Kidney tubule cell (primary cell): ENCODE data around the gene PDPK1.
"Not testable (repeated sequence)": the region's sequence is repeated elsewhere in the genome, so short reads cannot be mapped to it uniquely, and the experiment has no call there.

Experiments
- DNase-seq: peaks from one replicate; pipeline ENCODE4 v3.0.0-alpha.2; 2018; ENCODE audit warnings: low spot score

Gene PDPK1

DNA sequence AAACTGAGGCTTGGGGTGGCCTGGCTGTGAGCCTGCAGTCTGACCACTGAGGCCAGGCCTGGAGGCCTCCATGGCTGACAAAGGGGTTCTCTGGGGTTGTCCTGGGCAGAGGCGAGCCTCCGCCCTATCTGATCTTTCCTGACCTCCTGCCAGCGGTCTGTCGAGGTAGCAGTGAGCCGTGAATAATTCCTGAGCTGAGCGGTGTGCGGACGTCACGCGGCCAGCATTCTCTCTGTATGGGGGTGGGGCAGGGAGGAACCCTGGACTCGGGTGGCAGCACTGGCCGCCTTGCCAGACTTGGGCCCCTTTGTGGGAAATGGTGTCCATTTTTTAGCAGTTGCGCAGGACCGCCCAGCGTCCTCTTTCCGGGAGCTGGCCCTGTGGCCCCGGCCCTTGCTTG is 74.1 kb downstream of the PDPK1 start:
- not testable (repeated sequence) for DNase-seq

DNA sequence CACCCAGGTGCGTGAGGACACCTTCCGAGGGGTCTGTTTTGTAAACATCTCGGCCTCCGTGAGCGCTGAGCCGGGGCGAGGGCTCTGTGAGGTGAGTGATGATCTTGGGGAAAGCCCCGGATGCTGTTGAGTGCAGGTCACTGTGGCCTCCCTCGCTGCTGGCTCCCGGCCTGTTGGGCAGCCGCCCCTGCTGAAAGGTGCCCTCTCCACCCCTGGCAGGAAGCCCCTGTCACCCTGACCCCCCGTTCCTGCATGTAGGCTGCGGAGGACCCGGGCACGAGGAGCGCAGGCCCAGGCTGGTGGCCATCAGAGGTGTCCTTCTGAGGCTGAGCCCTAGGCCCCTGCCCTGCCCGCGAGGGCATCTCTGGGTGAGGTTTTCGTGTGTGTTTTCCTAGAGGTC is 75.4 kb downstream of the PDPK1 start:
- DNase-seq = not testable (repeated sequence)

DNA sequence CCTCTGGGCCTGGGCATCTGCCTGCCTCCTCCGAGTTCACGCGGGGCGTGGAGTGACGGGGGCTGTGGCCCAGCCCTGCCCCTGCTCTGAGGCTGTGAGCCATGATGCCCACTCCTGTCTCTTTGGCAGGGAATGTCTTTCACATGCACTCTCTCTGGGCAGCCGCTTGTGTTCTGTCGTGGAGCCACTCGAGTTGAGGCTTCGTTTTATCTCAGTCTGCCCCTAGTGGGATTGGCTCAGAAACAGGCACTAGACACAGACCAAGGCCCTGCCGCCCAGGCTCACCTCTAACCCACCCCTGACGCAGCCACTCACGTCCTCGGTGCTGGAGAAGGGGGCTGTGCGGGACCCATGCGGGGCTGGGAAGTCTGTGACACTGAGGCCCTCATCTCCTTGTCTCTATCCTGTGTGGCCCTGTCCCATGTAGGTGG is 77.0 kb downstream of the PDPK1 start:
- no peak for DNase-seq

DNA sequence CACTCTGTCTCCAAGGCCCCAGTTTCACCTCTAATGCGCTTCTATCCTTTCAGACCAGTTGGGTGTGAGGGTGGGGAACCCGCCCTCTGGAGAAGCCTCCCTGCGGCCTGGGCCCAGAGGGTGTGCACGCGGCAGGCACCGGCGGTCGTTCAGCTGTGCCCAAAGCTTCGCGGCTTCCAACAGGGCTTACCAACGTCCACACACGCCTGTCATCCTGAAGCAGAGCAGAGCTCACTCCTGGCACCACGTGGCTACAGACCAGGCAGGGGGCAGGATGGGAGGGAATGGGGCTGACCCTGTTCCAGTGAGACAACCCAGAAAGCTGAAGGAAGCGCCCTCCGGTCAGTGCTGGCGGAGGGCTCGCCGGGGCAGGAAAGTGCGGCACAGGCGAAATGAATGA is 81.1 kb downstream of the PDPK1 start:
- not testable (repeated sequence) for DNase-seq

DNA sequence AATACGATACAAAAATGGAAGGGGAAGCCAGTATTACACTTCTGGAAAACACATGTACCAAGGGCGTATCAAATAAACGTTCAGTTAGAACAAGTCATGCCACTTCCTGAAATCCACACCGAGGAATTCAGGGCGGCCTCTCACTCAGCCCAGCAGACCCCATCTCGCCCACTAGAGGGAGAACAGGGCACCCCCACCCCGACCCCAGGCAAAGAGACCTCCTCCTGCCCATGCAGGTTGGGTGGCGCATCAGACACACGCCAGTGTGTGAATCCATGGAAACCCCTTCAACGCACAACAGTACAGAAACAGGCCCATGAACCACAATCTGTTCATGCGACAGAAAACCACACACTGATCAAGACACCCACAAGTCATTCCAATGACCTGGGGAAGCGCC is 81.8 kb downstream of the PDPK1 start:
- not testable (repeated sequence) for DNase-seq

DNA sequence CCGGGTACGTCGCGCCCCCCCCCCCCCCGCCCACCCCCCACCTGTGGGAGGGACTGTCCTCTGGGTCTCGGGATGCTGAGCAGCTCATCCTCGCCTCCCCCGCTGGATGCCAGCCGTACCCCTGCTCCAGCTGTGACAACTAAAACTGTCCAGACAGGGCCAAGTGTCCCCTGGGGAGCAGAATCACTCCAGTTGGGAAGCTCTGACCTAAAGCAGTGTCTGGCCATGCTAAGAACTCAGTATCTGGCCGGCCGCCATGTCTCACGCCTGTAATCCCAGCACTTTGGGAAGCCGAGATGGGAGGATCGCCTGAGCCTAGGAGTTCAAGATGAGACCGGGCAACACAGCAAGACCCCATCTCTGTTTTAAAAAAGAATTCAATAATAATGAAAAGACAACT is 83.0 kb downstream of the PDPK1 start:
- DNase-seq = not testable (repeated sequence)

DNA sequence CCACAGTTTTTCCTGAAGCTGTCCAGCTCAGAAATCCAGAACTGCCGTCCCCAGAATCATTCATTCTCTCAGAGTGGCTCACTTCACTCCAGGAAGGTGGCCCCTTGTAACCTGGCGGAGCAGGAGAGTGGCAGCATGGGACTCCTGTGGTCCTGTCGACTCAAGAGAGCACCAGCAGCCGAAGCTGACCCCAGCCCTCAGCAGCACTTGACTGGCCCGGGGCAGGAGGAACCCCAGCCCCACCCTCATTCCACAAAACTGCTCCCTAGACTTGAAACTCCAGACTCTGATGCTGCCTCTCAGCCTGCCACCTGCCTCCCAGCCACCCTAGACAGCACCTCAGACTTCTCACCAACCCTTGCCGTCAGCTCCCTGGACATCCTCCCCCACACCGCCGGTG is 83.6 kb downstream of the PDPK1 start:
- not testable (repeated sequence) for DNase-seq

DNA sequence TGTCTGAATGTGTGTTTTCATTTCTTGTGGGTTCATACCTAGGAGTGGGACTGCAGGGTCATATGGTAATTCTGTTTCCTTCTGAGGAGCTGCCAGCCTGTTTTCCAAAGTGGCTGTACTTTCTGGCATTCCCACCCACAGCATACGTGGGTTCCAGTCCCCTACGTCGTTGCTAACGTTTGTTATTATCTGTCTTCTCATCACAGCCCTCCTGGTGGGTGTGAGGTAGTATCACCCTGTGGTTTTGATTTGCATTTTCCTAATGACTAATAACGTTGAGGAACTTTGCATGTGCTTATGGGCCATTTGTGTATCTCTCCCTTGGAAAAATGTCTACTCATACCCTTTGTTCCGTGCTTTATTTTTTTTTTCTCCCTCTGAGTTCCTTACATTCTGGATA is 89.3 kb downstream of the PDPK1 start:
- DNase-seq = not testable (repeated sequence)

DNA sequence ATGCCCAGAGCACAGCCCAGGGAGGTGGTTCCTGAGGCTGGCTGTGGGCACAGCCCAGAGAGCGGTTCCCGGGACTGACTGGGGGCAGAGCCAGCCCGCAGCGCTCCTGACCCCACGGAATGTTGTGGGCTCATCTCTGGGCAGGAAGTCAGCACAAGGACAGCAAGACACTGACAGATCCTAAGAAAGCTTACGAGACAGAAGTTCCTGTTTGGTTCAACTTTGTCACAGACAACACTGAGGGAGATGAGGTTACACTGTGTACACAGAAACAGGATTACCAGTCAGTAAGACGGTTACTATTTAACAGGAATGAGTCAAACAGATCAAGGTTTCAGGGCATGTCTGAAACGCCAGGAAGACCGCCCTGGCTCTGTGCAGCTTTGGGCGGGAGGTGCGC is 93.4 kb downstream of the PDPK1 start:
- not testable (repeated sequence) for DNase-seq

DNA sequence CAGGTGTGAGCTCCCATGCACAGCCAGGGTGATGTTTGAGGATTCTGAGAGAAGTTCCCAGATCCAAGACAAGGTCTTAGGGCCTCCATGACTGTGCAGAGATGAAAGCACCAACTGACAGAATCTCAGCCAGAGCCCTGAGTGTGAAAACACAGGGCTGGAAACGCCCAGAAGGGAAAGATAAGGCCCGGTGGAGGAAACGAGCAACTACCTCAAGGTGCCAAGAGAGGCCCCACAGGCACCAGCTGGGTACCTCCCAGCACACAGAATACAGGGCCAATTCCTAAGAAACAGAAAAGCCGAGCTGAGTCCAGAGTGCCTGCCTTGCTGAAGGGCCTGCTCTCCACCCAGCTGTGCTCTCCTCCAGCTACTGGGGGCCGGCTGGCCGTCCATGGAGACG is 94.5 kb downstream of the PDPK1 start:
- DNase-seq = not testable (repeated sequence)

DNA sequence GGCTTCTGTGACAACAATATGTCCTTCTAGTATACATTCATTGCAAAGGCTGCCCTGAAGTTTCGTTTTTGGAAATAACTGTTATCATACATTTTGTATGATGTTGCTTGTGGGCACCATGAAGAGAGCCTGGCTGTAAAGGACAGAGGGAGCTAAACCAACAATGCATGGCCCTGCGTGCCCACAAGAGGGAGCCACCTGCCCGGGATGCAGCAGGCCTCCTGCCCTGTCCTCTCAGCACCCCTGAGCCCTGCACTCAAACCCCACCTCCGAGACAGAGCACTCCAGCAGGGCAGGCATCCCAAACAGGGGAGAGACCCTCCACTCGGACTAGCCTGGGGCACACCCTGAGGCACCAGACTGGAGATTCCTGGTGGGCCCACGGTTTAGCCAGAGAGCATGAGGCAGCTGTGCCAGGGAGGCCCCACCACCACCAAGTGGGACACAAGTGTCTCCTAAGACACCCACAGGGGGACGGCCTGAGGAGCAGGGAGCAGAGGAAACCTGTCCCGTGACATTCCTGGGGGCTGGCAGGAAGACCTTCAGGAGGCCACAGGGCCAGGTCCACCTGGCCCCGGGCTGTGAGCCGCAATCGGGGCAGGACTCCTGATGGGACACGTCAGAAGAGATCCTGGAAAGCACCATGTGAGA is 101.4 kb downstream of the PDPK1 start:
- not testable (repeated sequence) for DNase-seq

DNA sequence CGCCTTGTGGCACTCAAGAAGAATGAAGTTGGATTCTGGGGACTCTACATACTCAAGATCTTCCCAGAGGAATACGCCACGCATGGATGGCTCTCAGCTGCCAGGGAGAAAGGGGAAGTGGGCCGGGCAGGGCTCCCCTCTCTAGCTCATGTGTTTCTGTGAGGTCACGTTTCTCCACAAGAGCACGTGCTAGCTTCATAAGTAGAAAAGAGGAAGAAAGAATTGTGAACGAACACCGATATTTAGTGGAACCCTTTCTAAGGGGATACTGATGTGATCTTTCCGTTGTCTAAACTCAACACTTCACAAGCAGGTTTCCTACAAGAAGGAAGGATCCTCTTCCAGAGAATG is 101.9 kb downstream of the PDPK1 start:
- DNase-seq = not testable (repeated sequence)

DNA sequence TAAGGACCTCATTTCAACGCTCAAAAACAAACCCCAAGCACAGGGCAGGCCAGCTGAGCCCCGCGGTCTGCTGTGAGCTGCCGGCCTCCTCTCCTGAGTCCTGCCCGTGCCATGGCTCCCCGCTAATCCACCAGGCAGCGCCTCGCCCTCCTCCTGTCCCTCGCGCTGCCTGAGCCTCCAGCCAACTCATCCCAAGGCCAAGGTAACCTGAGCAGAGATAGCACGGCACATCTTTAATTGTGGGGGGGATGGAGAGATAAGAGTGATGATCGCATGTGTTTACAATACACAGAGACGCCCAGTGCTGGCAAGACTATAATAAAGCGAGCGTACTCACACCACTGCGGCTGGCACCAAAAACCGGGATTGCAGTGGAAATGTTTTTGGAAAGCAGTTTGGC is 104.7 kb downstream of the PDPK1 start:
- not testable (repeated sequence) for DNase-seq

DNA sequence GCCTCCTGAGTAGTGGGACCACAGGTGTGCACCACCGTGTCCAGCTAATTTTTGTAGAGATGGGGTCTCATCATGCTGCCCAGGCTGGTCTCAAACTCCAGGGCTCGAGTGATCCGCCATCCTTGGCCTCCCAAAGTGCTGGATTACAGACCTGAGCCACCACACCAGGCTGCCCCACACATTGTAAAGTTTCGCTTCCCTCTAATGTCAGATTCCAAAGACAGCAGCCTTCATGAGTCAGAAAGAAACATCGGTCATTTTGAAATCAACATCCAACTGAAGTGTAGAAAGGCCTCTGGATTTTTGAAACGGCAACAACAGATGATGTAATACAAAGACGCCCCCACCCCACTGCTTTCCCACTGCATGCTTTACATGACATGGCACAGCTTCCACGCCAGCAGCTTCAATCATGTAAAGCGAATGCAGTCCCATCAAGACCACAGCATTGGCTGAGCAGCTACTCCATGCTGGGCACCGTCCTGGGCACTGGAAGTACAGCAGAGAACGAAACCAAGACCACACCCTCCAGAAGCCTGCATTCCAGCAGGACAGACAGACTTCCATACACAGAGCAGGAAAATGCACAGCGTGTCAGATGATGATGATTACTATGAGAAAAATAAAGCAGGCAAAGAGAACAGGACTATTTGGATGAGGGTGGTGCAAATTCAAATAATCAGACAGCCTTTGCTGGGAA is 107.1 kb downstream of the PDPK1 start:
- DNase-seq = not testable (repeated sequence)

DNA sequence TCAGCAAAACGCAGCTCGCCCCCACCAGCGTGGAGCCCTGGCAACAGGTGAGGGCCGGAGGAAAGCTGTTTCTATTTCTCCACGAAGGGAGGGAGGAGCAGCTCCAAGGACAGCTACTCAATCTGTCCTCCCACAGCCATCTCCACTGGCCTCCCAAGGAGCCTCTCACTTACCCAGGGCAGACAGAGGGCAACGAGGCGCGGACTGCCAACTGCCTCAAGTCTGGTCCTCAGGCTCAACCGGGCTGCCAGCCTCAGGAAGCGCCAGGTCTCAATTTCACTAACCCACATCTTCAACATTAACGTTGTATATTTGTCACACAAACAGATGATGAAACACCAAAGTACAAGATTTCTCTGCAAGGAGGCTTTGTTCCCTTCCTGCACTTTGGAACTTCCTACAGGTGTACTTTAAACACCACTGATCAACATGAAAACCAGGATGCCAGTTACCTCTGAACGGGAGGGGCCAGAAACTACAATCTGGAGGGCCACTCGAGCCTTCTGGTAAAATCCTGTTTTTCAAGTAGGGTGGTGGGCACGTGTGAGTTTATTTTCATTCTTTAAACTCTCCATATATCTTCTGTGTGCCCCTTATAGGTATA is 113.5 kb downstream of the PDPK1 start:
- DNase-seq = not testable (repeated sequence)
